AG09319 (cell line): ENCODE data around the gene ZNF710.

Experiments
- DNase-seq: peaks from one replicate; pipeline ENCODE4 v3.0.0-alpha.2; 2010; ENCODE audit warnings: low read depth; ENCODE audit errors: extremely low read depth
- TF ChIP-seq, protein P1 (sequence below): IDR thresholded peaks from 2 replicates; pipeline ENCODE4 v1.5.1; 2011; ENCODE audit warnings: low read depth, mild to moderate bottlenecking, inconsistent platforms, low read length, moderate library complexity

The ZNF710 gene

DNA sequence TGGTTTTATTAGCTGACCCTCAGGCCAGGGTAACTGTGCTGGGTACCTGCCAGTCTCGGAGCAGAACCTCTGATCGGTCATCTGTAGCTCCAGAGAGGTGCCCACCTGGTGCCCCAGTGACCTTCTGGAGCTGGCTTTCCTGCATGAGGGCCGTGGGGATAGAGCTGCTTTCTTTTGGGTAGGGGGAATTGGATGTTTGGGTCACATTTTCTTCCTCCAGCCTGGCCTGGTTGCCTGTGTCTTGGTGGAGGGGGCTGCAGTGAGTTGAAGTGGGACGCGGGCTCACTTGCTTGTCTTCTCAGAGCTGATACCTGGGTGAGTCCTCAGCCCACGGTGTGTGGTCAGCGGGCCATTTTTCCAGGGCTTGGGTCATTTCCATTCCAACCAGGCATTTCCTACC, 2.6 kb downstream of the ZNF710 start:
- no peak for DNase-seq
- TF ChIP-seq, protein P1, sequence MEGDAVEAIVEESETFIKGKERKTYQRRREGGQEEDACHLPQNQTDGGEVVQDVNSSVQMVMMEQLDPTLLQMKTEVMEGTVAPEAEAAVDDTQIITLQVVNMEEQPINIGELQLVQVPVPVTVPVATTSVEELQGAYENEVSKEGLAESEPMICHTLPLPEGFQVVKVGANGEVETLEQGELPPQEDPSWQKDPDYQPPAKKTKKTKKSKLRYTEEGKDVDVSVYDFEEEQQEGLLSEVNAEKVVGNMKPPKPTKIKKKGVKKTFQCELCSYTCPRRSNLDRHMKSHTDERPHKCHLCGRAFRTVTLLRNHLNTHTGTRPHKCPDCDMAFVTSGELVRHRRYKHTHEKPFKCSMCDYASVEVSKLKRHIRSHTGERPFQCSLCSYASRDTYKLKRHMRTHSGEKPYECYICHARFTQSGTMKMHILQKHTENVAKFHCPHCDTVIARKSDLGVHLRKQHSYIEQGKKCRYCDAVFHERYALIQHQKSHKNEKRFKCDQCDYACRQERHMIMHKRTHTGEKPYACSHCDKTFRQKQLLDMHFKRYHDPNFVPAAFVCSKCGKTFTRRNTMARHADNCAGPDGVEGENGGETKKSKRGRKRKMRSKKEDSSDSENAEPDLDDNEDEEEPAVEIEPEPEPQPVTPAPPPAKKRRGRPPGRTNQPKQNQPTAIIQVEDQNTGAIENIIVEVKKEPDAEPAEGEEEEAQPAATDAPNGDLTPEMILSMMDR, result no peak

DNA sequence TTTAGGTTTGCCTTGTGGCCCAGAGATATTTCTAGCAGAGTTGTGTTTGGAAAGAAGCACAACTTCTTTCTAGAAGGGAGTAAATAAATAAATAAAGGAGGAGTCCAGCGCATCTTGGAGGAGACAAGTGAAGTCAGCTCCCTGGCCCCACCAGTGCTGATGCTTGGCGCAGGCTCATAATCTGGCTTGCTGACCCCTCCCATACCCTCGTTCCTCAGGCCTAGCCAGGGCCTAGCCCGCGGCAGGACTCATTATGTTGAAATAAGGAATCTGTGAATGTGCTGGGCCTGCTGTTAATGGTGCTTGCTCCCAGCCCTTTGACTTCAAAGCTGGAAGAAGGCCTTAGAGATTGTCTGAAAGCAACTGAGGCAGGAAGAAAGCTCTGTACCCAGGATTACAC, 3.1 kb downstream of the ZNF710 start:
- TF ChIP-seq, protein P1, result no peak
- no peak for DNase-seq

DNA sequence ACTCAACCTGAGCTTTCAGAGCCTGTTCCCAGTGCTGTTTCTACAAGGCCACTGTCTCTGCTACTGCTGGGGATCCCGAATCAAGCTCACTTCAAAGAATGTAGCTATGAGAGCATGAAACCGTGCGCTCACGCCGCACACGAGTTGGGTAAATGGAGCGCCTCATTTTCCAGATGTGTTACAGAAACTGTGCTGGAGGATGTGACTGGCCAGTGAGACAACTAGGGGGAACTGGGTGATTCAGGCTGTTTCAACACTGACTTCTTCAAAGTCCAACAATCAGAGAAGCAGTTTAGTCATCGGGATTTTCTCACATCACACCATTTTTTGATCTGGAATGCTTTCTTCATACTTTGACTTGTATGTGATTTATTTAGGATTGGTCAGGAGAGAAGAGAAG, 3.5 kb downstream of the ZNF710 start:
- peak; percentile 82 for DNase-seq
- TF ChIP-seq, protein P1, result no peak; the same call in 1 of the 2 replicates

DNA sequence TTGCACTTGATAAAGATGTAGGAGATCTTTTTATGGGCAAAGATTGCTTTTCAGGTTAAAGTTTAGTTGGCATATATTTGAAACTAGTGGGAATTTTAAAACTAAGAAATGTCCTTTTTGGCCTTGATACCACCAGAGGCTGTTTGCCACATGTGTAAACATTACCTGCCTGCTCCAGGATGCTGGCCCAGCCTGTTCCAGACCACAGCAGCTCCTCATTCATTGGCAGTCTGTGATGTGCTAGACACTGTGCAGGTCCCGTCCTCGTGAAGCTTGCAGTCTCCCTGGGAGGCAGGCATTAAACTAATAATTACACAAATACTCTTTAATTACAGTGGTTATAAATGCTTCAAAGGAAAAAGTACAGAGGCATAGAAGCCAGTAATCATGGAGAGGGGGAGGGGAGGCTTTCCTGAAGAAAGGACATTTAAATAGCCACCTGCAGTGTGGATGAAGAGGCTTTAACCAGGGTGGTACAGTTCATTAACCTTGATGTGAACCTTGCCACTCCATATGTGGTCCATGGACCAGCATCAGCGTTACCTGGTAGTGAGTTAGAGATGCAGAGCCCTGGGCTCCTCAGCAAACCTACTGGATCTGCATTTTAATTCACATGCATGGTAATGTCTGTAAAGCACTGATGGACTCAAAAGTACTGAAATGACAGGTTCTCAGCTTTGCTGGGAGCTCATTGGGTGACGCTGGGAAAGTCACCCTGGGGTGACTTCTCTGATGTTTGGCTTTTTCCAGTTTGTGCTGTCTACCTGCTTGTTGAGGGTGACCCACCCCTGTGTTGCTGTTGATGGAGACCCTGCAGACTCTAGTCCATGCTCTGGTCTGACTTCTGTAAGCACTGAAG, 5.3 kb downstream of the ZNF710 start:
- no peak for DNase-seq
- TF ChIP-seq, protein P1, result no peak

DNA sequence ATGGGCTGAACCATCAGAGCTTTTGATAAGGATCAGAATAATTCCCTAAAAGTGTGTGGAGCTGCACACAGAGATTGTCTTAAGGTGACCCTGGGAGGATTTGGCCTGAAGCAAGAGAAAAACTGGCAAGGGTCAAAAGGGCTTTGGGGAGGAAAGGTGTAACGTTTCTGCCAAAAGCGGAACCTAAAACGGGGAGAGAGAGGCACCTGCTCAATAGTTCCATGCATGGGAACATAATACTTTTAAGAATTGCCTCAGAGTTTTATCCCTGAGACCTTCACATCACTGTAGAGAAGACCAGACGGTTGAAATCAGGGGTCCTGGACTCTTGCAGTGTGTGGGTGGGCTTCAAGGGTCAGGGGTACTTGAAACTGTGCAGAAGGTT, 5.9 kb downstream of the ZNF710 start:
- TF ChIP-seq, protein P1, result no peak
- DNase-seq, result no peak

DNA sequence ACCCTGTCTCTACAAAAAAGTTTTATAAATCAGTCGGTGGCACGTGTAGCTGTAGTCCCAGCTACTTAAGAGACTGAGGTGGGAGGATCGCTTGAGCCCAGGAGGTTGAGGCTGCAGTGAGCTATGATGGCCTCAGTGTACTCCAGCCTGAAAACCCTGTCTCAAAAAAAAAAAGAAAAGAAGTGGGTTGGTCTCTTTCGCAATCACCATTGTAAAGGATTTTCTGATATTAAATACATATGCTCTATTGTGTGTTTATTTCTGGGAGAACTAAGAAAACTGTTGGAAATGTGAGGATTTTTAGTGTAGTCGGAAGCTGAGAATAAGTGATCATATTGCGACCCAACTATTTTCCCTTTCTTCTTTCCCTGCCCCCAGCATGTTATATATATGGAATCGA, 7.5 kb downstream of the ZNF710 start:
- TF ChIP-seq, protein P1, result no peak
- no peak for DNase-seq

DNA sequence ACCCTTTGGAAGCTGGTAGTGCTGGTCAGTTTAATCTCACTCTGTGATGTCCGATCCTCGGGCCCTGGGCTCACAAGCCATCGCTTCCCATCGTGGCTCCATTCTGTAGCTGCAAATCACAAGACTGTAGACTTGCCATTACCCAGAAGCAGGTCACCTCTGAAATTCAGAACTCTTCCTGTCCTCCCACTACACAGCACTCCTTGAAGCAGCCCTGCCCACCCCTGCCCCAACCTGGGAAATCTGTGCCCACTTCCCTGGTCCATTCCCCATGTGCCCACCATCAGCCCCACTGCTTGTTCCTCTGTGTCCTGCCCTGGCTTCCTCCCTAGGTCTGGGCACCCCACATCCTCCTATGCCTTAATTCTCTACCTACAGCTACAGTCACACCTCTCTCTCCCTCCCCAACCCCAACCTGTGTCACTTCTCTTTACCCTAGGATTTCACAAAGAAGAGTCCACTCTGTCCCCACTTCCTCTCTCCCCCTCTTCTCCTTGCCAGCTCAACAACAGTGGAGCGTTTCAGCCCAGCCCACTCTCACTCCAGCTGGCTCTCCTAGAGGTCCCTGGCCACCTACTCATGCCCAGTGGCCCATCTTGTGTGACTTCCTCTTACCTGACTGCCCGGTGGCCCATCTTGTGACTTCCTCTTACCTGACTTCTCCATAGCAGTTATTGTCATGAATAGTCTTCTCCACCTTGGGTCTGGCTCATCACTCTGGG, 8.3 kb downstream of the ZNF710 start:
- DNase-seq, result no peak

More for the DNA sequence above, 8.3 kb downstream of the ZNF710 start:
- TF ChIP-seq, protein P1, result no peak
